NCI-H774 (cell line): Measurements from ENCODE around the gene CBR1.
A peak's percentile ranks its signal among the peaks of the same experiment; 100 is the strongest.

Source experiments
- DNase-seq: peaks from one replicate; lab custom pipeline; 2025; lab: John Stamatoyannopoulos, UW

The CBR1 gene

DNA sequence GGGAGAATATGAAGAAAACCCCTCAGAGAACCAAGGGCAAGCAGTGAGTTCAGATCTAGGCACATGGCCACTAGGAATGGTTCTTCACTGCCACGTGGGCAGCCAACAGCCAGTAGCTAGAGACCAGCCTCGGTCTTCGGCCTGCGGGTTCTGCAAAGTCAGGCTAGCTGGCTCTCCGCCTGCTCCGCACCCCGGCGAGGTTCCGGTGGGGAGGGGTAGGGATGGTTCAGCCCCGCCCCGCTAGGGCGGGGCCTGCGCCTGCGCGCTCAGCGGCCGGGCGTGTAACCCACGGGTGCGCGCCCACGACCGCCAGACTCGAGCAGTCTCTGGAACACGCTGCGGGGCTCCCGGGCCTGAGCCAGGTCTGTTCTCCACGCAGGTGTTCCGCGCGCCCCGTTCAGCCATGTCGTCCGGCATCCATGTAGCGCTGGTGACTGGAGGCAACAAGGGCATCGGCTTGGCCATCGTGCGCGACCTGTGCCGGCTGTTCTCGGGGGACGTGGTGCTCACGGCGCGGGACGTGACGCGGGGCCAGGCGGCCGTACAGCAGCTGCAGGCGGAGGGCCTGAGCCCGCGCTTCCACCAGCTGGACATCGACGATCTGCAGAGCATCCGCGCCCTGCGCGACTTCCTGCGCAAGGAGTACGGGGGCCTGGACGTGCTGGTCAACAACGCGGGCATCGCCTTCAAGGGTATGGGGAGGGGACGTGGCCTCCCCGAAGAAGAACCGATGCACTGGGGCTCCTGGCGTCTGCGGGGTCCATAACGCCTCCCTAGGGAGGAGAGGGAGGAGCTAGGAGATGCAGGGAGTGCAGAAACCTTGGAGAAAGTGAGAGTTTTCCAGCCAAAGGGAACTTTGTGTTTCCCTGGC lies at the start of gene CBR1:
Gene CBR1 (plus strand): TSS at position 312 of the 871 bp plus-strand sequence. CDS start 92 bp downstream, at position 404.
- DNase-seq: peak; percentile 88

DNA sequence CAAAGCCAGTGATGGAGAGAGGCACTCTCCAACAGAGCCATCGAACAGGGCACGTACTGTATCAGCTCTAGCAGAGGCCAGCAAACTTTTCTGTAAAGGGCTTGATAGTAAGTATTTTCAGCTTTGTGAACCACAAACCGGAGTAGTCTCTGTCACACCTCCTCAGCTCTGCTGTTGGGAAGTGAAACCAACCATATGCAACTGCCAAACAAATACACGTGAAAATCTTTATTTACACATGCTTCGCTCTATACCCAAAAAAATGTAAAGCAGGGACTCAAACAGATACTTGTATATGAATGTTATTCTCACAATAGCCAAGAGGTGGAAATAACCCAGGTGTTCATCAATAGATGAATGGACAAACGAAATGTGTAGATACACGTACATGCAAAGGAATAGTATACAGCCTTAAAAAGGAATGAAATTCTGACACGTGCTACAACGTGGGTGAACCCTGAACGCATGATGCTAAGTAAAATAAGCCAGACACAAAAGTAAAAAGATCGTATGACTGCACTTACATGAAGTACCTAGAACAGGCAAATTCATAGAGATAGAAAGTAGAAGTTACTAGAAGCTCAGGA lies 48.5 kb upstream of the CBR1 start:
- no peak for DNase-seq

DNA sequence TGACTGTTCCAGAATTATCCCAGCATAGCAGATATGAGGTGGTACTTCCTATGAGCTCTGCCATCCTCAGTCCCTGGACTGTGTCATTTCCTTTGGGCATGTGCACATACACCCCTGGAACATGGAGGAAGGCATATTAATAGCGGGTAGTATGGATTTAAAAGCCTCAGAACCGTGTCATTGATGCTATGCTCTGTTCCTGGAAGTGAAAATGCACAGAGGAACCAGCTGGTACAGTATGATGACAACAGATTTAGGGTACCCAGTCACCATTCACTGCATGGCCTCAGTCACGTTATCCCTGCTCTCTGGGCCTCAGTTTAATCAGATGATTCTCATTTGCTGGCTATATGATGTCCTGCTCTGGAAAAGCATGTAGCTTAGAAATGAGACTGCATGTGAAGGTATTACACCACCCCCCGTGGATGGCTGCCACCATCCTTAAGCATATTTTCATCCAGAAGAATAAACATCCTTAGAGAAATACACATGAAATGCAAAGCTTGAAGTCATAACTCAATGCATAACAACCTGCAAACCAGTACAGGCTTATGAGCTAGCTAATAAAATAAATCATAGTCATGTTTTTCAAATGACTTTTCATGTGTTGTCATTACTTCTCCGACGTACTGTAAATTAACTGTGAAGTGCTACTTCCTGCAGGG lies 47.3 kb upstream of the CBR1 start:
- no peak for DNase-seq

DNA sequence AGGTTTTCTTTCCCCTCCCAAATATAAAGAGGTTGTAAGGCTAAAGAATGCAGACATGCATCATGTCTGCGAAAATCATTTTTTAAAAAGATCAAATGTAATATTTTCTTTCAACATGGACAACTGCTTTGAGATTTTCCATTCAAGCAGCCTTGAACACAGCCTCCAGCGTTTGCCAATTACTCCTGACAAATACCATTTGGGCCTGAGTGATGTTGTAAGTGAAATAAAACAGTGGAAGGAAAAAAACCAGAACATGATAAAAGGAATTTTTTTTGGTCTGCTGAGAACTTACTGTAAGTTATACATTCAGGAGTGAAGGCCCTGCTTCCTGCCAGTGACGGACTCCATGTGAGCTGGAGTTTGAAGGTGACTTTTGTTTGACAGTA lies 46.7 kb upstream of the CBR1 start:
- DNase-seq: no peak

DNA sequence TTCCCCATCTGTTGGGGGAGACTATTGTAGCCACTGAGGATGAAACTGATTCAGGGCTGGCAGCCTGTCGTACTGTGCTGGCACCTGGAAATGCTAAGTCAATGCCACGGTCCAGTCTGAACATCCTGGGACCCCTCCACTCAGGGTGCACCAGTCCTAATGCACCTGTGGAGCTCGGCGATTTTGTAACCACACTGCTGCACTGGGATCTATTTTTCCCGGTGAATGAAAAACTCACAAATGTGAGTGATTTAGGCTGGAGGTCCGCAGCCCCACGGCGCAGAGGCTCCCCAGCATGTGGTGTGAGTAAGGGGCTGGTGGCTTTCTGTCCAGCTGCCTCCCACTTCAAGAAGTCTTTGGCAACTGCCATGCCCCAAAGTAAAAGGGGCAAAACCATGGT lies 45.0 kb upstream of the CBR1 start:
- DNase-seq: no peak

DNA sequence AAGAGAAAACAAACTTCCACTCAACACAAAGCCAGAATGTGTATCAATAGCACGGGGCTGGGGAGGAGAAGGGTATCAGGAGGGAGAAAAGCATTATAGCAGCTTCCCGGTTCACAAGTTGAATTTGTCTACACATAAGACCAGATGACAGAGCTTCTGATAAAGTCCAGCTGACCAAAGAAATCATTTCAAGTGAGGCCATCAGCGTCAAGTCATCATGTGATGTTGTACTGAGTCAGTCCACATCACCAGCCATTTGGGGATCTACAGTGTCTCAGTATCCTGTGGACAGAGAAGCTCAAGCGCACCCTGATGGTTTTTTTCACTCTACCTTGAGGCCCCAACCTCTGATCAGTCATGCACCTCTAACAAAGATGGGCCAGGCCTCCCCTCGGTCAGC lies 42.5 kb upstream of the CBR1 start:
- no peak for DNase-seq

DNA sequence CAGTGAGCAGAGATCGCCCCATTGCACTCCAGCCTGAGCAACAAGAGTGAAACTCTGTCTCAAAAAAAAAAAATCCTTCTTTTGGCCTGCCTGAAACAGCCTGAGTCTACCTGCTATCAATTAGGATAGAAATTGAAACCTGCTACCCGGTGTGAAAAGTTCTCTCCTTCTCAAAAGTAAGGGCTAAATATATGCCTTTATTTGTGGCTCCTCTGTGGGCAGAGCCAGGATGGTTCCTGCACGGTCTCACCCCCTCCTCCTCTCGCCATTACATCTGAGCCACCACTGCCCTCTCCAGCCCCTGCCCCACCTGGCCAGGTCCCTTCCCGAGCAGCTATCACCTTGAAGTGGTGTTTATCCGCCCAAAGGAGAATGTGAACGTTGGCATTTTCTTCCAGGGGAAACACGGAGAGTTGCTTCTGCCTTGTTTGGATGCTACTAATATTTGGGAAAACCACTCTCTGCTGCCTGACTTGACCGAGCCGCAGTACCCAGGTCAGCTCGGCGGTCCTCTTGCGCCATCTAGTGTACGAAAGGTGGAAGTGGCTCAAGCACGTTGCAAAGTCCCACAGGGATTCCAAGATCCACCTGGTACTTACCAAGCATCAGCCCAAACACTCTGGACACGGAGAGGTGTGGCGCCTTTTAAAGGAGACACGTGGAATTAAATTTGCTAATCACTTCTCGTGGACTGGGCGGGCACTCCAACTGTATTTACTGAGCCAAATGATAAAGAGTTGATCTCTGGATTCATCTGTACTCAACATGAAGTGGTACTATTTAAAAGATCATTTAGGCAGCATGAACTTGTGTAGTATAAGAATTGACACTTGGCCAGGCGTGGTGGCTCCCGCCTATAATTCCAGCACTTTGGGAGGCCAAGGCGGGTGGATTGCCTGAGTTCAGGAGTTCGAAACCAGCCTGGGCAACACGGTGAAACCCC lies 41.4 kb upstream of the CBR1 start:
- DNase-seq: peak; percentile 65

DNA sequence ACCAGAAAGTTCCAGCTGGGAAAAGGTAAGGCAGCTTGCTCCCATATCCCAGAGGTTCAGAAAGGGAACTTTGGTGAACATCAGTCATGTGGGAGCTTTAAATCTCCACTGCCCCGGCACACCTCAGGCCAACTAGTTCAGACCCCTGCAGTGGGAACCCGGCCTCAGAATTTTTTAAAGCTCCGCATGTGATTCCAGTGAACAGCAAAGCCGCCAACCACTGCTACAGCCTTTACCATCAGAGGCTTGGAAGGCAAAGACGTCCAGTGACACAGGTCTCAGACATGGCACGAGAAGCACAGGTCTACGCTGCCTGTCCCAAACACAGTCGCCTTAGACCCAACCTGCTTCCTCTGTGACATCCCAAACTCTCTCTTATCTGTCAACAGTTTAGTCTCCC lies 40.5 kb upstream of the CBR1 start:
- DNase-seq: no peak

DNA sequence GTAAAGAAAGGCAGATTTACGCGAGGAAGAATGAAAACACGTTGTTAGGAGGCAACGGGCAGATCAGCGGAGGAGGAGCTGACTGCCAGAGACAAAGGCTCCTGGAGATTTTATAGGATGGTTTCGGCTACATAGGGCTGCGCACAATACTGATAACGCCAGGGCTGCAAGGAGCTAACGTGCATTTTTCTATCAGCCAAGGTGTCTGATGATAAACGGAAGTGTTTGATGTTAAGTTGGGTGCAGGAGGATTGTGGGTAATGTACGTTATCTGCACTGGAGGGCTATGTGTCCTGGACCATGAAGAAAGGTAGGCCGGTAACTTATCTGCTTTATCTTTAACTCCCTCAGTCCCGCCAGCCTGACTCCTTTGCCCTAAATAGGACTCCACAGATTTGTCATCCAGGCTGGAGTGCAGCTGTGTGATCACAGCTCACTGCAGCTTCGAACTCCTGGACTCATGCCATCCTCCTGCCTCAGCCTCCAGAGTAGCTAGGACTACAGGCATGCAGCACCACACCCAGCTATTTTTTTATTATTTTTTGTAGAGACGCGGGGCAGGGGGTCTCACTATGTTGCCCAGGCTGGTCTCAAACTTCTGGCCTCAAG lies 39.1 kb upstream of the CBR1 start:
- no peak for DNase-seq

DNA sequence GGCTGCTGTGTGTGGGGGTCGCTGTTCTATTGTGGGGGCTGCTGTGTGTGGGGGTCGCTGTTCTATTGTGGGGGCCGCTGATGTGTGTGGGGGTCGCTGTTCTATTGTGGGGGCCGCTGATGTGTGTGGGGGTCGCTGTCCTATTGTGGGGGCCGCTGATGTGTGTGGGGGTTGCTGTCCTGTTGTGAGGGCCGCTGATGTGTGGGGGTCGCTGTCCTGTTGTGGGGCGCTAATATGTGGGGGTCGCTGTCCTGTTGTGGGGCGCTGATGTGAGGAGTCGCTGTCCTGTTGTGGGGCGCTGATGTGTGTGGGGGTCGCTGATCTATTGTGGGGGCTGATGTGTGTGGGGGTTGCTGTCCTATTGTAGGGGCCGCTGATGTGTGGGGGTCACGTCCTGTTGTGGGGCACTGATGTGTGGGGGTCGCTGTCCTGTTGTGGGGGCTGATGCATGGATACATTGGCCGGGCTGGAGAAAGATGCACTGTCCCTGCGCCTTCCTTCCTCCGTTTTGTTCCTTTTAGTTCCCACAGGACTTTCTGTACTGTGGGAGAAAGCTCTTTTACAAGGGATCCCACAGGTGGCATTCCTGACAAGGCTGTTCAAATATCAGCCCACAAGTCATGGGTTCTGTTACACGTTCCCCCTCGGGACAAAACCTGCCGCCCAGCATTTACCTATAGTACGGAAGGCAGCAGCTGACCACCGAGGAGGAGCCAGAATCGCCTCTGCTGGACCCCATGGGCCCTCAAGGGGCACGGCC lies 37.0 kb upstream of the CBR1 start:
- DNase-seq: no peak

DNA sequence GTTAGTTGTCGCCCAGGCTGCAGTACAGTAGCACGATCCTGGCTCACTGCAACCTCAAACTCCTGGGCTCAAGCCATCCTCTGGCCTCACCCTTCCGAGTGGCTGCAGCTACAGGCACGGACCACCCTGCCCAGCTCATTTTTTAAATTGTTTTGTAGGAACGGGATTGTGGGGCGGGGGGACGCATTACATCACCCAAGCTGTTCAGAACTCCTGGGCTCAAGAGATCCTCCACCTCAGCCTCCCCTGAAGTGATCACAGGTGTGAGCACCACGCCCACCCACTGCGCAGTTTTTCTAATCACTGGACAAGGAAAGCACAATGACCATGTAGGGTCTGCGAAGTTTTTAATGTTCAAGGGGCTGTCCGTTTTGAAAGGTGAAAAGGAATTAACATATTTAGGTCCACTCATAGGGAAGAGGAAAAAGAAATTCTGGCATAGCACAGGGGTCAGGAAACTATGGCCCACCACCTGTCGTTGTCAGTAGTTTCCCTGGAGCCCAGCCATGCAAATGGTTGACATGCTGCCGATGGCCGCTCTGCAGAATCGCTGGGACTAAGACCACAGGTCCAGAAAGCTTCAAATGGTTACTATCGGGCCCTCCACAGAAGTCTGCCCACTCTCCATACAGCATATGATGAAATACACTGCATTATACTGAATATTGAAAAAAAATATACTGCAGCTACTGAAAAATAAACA lies 35.5 kb upstream of the CBR1 start:
- DNase-seq: no peak

DNA sequence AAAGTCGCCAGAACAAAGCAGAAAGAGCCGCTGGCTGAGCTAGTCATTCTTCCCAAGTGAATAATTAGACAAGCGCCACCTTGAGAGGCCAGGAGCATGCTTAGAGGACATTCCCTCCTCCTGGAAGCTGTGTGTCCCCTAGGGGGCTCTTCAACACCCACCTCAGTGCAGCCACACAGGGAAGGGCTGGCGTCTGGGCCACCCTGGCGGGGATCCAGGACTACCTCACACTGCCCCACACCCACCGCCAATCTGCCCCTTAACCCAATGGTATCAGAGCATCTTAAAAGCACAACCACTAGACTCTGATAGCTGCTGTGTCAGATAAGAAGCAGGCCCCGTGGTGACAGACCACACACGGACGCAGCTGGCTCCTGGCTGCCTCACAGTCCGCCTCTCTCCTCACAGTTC lies 34.4 kb upstream of the CBR1 start:
- DNase-seq: no peak

DNA sequence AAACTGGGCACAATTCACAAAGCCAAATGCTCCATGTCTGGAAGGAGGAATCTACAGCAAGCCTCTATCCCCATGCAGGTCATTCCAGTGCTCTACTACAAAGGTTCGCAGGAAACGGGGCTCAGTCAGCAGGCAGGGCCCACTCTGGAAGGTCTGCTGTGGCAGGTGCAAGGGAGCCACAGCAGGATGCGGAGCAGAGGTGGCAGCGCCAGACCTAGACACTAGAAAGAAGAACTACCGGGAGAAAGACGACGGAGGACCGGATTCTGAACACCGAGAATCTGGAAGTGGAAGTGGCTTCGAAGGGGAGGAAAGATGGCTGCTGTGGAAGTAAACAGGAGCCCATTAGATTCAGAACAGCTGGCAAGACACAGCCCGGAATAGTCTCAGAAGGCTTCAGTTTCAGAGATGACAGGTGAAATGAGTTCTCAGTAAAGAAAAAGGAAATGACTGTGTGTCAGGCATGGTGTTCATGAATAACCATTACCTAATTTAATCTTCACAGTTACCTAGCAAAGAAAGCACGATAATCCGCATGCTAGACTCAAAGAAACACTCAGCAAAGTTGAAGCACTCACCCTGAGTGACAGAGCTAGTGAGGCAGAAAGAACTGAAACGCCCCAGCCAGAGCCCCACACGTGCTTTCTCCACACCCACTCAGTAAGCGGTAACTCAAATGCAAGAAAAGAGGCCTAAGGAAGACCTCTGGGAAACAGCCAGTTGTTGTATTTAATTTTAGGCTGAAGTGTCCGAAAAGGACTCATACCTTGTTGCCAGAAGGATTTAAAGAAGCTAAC lies 30.9 kb upstream of the CBR1 start:
- DNase-seq: no peak

DNA sequence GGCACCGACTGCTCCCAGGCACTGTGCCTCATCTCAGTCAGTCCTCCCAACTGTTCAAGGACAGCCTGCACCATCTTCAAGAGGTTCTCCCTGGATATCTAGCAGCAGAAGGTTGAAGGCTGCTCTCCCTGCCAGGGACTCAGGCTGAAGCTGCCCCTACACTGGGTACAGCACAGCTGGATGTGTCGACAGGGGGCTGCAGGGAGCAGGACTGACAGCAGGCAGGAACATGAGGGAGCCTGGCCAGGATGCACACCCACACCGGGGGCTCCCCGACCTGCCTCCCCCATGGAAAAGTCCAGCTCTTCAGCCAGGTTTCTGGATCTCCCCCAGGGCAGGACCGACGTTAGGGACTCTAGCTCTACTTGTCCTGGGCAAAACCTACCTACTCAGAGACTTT lies 30.0 kb upstream of the CBR1 start:
- no peak for DNase-seq

DNA sequence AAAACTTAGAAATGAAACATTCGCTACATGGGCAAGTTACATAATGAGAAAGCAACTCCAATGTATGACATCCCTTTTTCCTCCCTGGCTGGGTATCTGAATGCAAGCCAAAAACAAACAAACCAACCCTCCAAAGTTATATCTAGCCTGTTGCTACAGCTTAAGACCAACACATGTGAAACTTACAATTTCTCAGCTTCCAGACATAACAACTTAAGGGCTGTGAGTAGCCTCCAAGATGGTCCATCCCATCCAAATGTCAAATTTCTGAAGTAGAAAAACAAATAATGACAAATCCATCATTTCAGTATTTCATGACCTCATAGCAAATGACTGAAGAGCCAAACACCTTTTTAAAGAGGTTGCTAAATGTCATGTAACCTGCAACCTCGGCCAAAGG lies 29.4 kb upstream of the CBR1 start:
- DNase-seq: no peak

DNA sequence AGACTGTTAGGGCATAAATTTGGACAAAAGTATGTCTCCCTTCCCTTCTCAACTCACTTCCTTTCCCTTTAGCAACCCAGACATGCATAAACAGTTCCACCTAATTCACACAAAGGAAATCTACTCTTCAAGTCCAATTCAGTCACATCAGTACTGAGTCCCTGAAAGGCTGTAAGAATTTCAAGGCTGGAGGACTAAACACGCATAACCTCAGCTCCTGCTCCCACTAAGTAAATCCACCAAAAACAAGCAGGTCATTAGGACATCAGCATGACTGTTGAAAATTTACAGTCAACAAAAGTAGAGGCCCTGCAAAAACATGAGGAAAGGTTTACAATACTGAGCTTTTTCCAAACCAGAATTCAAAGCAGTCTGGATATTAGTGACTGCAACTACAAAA lies 27.9 kb upstream of the CBR1 start:
- DNase-seq: no peak

DNA sequence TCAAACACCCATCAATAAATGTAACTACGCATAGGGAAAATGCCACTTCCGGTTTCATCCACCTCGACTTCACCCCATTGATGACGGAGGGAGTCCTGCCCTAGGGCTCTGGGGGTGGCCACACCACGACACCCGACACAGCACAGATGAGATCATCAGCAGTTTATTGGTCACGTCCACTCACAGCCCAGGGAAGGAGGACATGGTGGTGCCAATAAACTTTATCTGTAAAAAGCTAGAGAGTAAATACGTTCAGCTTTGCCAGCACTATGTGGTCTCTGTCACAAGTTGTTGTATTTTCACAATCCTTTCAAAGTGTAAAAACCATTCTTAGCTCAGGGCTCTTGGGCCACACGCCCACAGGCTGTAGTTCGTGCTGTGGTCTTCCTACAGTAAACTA lies 25.8 kb upstream of the CBR1 start:
- DNase-seq: no peak

DNA sequence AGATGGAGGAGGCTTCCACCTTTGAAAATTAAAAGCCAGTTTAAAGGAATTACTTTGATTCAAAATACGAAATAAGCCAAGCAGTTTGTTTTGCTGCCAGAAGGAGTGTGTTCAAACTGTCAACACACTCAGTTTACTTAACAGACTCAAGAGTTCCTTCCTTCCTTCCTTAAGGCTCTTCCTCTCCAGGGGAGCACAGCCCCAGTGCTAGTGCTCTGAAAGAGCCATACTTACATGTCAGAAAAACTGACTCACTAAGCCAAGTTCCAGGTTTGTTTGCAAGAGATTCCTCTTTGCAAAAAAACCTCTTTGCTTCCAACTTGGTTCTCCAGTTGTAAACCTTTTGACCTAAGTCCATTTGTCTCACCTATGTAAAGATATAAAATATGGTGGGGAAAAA lies 23.8 kb upstream of the CBR1 start:
- DNase-seq: no peak

DNA sequence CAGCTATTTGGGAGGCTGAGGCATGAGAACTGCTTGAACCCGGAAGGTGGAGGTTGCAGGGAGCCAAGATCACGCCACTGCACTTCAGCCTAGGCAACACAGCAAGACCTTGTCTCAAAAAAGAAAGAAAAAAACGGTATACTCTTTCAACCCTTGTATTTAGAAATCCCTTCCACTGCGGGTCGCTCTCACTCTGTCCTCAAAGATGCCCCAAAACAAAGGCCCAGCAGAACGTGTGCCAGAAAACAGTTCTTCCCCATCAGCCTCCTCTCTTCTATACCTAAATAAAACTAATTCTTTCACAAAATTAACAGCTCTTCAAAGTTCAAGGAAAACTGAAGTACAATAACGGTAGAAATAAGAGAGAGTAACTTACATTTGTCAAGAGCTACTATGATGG lies 22.7 kb upstream of the CBR1 start:
- DNase-seq: no peak
